ENCODE data around the gene SLC5A3.

The SLC5A3 gene

GRCh38 chr21:34100790-34101189 is 27.4 kb downstream of the SLC5A3 start:
- DNase-seq (ENCODE audit: low read depth): no peak

- no peak for DNase-seq (ENCODE audit: low read depth)
Measured at GRCh38 chr21:34105947-34106541, 32.7 kb downstream of the SLC5A3 start.

GRCh38 chr21:34107606-34108005 is 34.2 kb downstream of the SLC5A3 start:
- DNase-seq (ENCODE audit: low read depth): no peak

GRCh38 chr21:34109075-34109474 is 35.7 kb downstream of the SLC5A3 start:
- DNase-seq (ENCODE audit: low read depth): no peak

GRCh38 chr21:34110594-34111202 is 37.3 kb downstream of the SLC5A3 start:
- no peak for DNase-seq (ENCODE audit: low read depth)

GRCh38 chr21:34112316-34113033 is 39.1 kb downstream of the SLC5A3 start:
- DNase-seq (ENCODE audit: low read depth): no peak

GRCh38 chr21:34113842-34114241 is 40.5 kb downstream of the SLC5A3 start:
- DNase-seq (ENCODE audit: low read depth): no peak

GRCh38 chr21:34115160-34115559 is 41.8 kb downstream of the SLC5A3 start:
- DNase-seq (ENCODE audit: low read depth): no peak

GRCh38 chr21:34116569-34116968 is 43.2 kb downstream of the SLC5A3 start:
- no peak for DNase-seq (ENCODE audit: low read depth)

- no peak for DNase-seq (ENCODE audit: low read depth)
Measured at GRCh38 chr21:34120867-34121266, 47.5 kb downstream of the SLC5A3 start.

GRCh38 chr21:34122047-34122446 is 48.7 kb downstream of the SLC5A3 start:
- no peak for DNase-seq (ENCODE audit: low read depth)
